Nucleus accumbens (tissue), 56 donors: ENCODE measurements around the gene HMCN2.
"Not testable (repeated sequence)": the region's sequence is repeated elsewhere in the genome, so short reads cannot be mapped to it uniquely, and the experiment has no call there.

Source experiments
- DNase-seq, 56 donors: peaks; one replicate each; lab custom pipeline; 2025; lab: John Stamatoyannopoulos, UW

HMCN2 gene

GRCh38 chr9:130237763-130238524 lies 27.6 kb upstream of the HMCN2 start:
- no peak for DNase-seq

- no peak for DNase-seq
Observed at GRCh38 chr9:130239363-130239695, 26.2 kb upstream of the HMCN2 start.

GRCh38 chr9:130239741-130240241 lies 25.8 kb upstream of the HMCN2 start:
- peak in 1 of 56 donors; percentile 11 for DNase-seq

GRCh38 chr9:130240410-130241197 lies 25.0 kb upstream of the HMCN2 start:
- DNase-seq: peak in 42 of 56 donors; percentile 9 to 84 (median 49)

- no peak for DNase-seq
Observed at GRCh38 chr9:130241198-130241535, 24.4 kb upstream of the HMCN2 start.

- DNase-seq: no peak
Observed at GRCh38 chr9:130242270-130243014, 23.1 kb upstream of the HMCN2 start.

- peak in 46 of 56 donors; percentile 6 to 87 (median 37) for DNase-seq
Observed at GRCh38 chr9:130243015-130243881, 22.3 kb upstream of the HMCN2 start.

GRCh38 chr9:130243882-130244170 lies 21.7 kb upstream of the HMCN2 start:
- no peak for DNase-seq

GRCh38 chr9:130244548-130245165 lies 20.9 kb upstream of the HMCN2 start:
- no peak for DNase-seq

- DNase-seq: no peak
Observed at GRCh38 chr9:130245474-130245873, 20.1 kb upstream of the HMCN2 start.

GRCh38 chr9:130246126-130246525 lies 19.4 kb upstream of the HMCN2 start:
- no peak for DNase-seq

- no peak for DNase-seq
Observed at GRCh38 chr9:130254747-130255630, 10.6 kb upstream of the HMCN2 start.

- DNase-seq: no peak
Observed at GRCh38 chr9:130255631-130256134, 9.9 kb upstream of the HMCN2 start.

- DNase-seq: no peak
Observed at GRCh38 chr9:130256644-130257043, 8.9 kb upstream of the HMCN2 start.

- DNase-seq: not testable (repeated sequence)
Observed at GRCh38 chr9:130258137-130258536, 7.4 kb upstream of the HMCN2 start.

- DNase-seq: no peak
Observed at GRCh38 chr9:130259044-130259443, 6.5 kb upstream of the HMCN2 start.

GRCh38 chr9:130260816-130261765 lies 4.5 kb upstream of the HMCN2 start:
- no peak for DNase-seq
